ENCODE results near the gene RYR3. TPM values are rescaled to one million over a fixed set of nuclear protein-coding genes. Genes with fewer than 3 reads are reported as not detected.

Gene RYR3
- total RNA-seq, 2 experiments from 2014 or later, result not detected

GRCh38 chr15:33894193-33894592 is 583.4 kb downstream of the RYR3 start:
- H3K36me3 Mint-ChIP-seq (ENCODE audit: low read depth), result no peaks in the 10 kb centered on the region
- no peak for ATAC-seq
- no peak overlapping the region for H3K27ac Mint-ChIP-seq
- DNase-seq, result no peak
- no peaks in the 10 kb centered on the region for H3K9me3 Mint-ChIP-seq
- intact Hi-C loops (cut with micrococcal nuclease), result no loop called here
- H3K4me3 Mint-ChIP-seq, result no peak overlapping the region
- ChIA-PET POLR2A (interaction anchor here (0.6 kb wide), 1 partner anchor 754 kb away, joined by 3 read pairs; no protein-coding TSS in a partner anchor), CTCF (interaction anchor here (1.2 kb wide), 1 partner anchor 10 kb away, joined by 3 read pairs; no protein-coding TSS in a partner anchor)
- no peaks in the 10 kb centered on the region for H3K27me3 Mint-ChIP-seq
- no peaks in the 10 kb centered on the region for H3K4me1 Mint-ChIP-seq (ENCODE audit: low read depth)
- no peak for TF ChIP-seq CTCF (IDR thresholded peaks at IDR 0.05)

- no peak overlapping the region for H3K27ac Mint-ChIP-seq
- intact Hi-C loops (cut with micrococcal nuclease), result no loop called here
- H3K9me3 Mint-ChIP-seq, result no peaks in the 10 kb centered on the region
- no peaks in the 10 kb centered on the region for H3K4me1 Mint-ChIP-seq (ENCODE audit: low read depth)
- TF ChIP-seq CTCF (IDR thresholded peaks at IDR 0.05), result no peak
- no peak for ATAC-seq
- no peak for DNase-seq
- ChIA-PET CTCF (no interaction called here), POLR2A (no interaction called here)
- H3K27me3 Mint-ChIP-seq, result no peaks in the 10 kb centered on the region
- peaks cover 1% of the 10 kb centered on the region for H3K36me3 Mint-ChIP-seq (ENCODE audit: low read depth)
- no peak overlapping the region for H3K4me3 Mint-ChIP-seq
Measured at GRCh38 chr15:33902043-33902442, 591.3 kb downstream of the RYR3 start.

DNA sequence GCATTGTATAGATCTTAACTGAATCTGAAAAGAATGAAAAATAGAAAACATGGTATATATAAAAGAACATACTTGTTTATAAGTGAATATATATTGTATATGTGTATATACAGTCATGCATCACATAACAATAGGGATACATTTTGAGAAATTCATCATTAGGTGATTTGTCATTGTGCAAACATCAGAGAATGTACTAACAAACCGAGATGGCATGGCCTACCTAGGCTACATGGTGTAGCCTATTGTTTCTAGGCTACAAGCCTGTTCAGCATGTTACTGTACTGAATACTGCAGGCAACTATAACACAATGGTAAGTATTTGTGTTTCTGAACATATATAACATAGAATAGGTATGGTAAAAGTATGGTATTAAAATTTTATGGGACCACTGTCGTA is 592.9 kb downstream of the RYR3 start:
- Mint-ChIP-seq H3K9me3 (no peaks in the 10 kb centered on the region), H3K4me3 (no peak overlapping the region), H3K36me3 (ENCODE audit: low read depth) (peaks cover 1% of the 10 kb centered on the region), H3K27ac (no peak overlapping the region), H3K4me1 (ENCODE audit: low read depth) (no peaks in the 10 kb centered on the region), H3K27me3 (no peaks in the 10 kb centered on the region)
- ChIA-PET CTCF (no interaction called here), POLR2A (no interaction called here)
- TF ChIP-seq CTCF (IDR thresholded peaks at IDR 0.05), result no peak
- intact Hi-C loops (cut with micrococcal nuclease), result no loop called here
- DNase-seq (no peak), ATAC-seq (no peak)

DNA sequence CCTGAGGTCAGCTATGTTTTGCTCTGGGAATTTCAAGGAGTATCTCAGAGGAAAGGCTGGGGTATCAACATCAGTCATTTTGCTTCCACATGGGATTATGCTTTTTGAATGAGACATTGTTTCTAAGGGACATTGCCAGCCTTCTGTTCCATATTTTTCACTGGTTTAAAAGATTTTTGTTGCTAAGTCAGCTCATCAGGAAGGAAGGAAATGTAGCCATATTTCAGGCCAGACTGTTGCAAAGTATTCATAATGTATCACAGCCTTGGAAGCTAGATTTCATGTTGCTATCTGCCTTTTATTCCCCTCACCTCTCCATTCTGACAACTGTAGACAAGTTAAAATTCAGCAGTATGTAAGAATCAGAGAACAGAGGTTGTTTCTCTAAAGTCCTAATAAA is 596.6 kb downstream of the RYR3 start:
- intact Hi-C loops (cut with micrococcal nuclease), result no loop called here
- POLR2A ChIA-PET, result no interaction called here
- CTCF ChIA-PET, result no interaction called here
- Mint-ChIP-seq H3K9me3 (no peaks in the 10 kb centered on the region), H3K36me3 (ENCODE audit: low read depth) (no peaks in the 10 kb centered on the region), H3K27me3 (no peaks in the 10 kb centered on the region), H3K27ac (no peak overlapping the region), H3K4me1 (ENCODE audit: low read depth) (no peaks in the 10 kb centered on the region), H3K4me3 (no peak overlapping the region)
- no peak for TF ChIP-seq CTCF (IDR thresholded peaks at IDR 0.05)
- ATAC-seq (no peak), DNase-seq (no peak)

GRCh38 chr15:33908406-33908805 is 597.6 kb downstream of the RYR3 start:
- no peak for TF ChIP-seq CTCF (IDR thresholded peaks at IDR 0.05)
- no peaks in the 10 kb centered on the region for H3K36me3 Mint-ChIP-seq (ENCODE audit: low read depth)
- intact Hi-C loops (cut with micrococcal nuclease), result no loop called here
- H3K4me3 Mint-ChIP-seq, result no peak overlapping the region
- ChIA-PET POLR2A (no interaction called here), CTCF (no interaction called here)
- H3K27ac Mint-ChIP-seq, result no peak overlapping the region
- H3K9me3 Mint-ChIP-seq, result no peaks in the 10 kb centered on the region
- DNase-seq (no peak), ATAC-seq (no peak)
- H3K4me1 Mint-ChIP-seq (ENCODE audit: low read depth), result peaks cover 2% of the 10 kb centered on the region
- H3K27me3 Mint-ChIP-seq, result no peaks in the 10 kb centered on the region
